Smooth muscle cell (in vitro differentiated cells): Measurements from ENCODE around the gene CCDC74B. TPM values are rescaled to one million over a fixed set of nuclear protein-coding genes. Genes with fewer than 3 reads are reported as not detected.
"Not testable (repeated sequence)": the region's sequence is repeated elsewhere in the genome, so short reads cannot be mapped to it uniquely, and the experiment has no call there.

Source experiments
- DNase-seq: peaks from one replicate; lab custom pipeline; 2025; ENCODE audit not compliant: unreplicated experiment; lab: John Stamatoyannopoulos, UW
- H2AFZ ChIP-seq: fragments of 200-600 bp; sonication (generic); 2 replicates; pipeline ENCODE4 v1.6.0; 2016; ENCODE audit warnings: antibody characterized with exemption, low read depth, mild to moderate bottlenecking
- H3F3A ChIP-seq: fragments of 200-600 bp; sonication (generic); 2 replicates; pipeline ENCODE4 v1.6.0; 2017; ENCODE audit warnings: antibody characterized with exemption, low read depth
- H3K27ac ChIP-seq: fragments of 200-600 bp; sonication (generic); 2 replicates; pipeline ENCODE4 v1.5.1; 2016; ENCODE audit warnings: low read depth, mild to moderate bottlenecking
- H3K27me3 ChIP-seq: fragments of 200-600 bp; sonication (generic); 2 replicates; pipeline ENCODE4 v1.6.1; 2016; ENCODE audit warnings: low read depth, mild to moderate bottlenecking
- H3K36me3 ChIP-seq: fragments of 200-600 bp; sonication (generic); 2 replicates; pipeline ENCODE4 v1.5.1; 2016; ENCODE audit warnings: low read depth
- H3K4me1 ChIP-seq: fragments of 200-600 bp; sonication (generic); 2 replicates; pipeline ENCODE4 v1.5.1; 2016; ENCODE audit warnings: low read depth
- H3K4me2 ChIP-seq: fragments of 200-600 bp; sonication (generic); 2 replicates; pipeline ENCODE4 v1.6.0; 2016; ENCODE audit warnings: mild to moderate bottlenecking
- H3K4me3 ChIP-seq: fragments of 200-600 bp; sonication (generic); 2 replicates; pipeline ENCODE4 v1.5.1; 2016; ENCODE audit warnings: mild to moderate bottlenecking
- H3K79me2 ChIP-seq: fragments of 200-600 bp; sonication (generic); 2 replicates; pipeline ENCODE4 v1.6.0; 2016; ENCODE audit warnings: low read depth, mild to moderate bottlenecking
- H3K9ac ChIP-seq: fragments of 200-600 bp; sonication (generic); 2 replicates; pipeline ENCODE4 v1.6.0; 2016; ENCODE audit warnings: low read depth
- H3K9me3 ChIP-seq: fragments of 200-600 bp; sonication (generic); replicated peaks from 2 replicates; pipeline ENCODE4 v1.5.1; 2016; ENCODE audit warnings: low read depth
- H4K20me1 ChIP-seq: fragments of 200-600 bp; sonication (generic); 2 replicates; pipeline ENCODE4 v1.6.0; 2016; ENCODE audit warnings: low read depth
- CTCF ChIP-seq: fragments of 200-600 bp; sonication (generic); IDR thresholded peaks from 2 replicates; pipeline ENCODE4 v1.5.1; 2017; ENCODE audit warnings: borderline replicate concordance, mild to moderate bottlenecking, antibody characterized with exemption; ENCODE audit not compliant: insufficient read depth, poor library complexity, severe bottlenecking
- WGBS: methylation state at CpG from one replicate; pipeline ENCODE4 v1.1.7; 2016; ENCODE audit warnings: low lambda C conversion rate; 5-methylcytosine and 5-hydroxymethylcytosine counted together
- polyA plus RNA-seq: library from polyadenylated mRNA; unstranded; fragments of >200 nt; fragmentation: Nextera tagmentation; extraction: Ambion mirVana; gene quantifications from 2 replicates; pipeline ENCODE4 v1.2.1, GENCODE V29; 2016
- total RNA-seq: library from RNA; depleted of rRNA; stranded (reverse); fragments of >200 nt; gene quantifications from 2 replicates; pipeline ENCODE4 v1.2.3, GENCODE V29; 2014

The CCDC74B gene
- total and polyA plus RNA-seq, 2 experiments from 2014 or later: 7.7 to 14.5 TPM

- H3K27ac ChIP-seq: no peak overlapping the region
- no peaks in the 10 kb centered on the region for H3K4me1 ChIP-seq
- H3K4me2 ChIP-seq: no peak overlapping the region
- H3K79me2 ChIP-seq: no peaks in the 10 kb centered on the region
- no peaks in the 10 kb centered on the region for H3K36me3 ChIP-seq
- no peak overlapping the region for H3K4me3 ChIP-seq
- no peaks in the 10 kb centered on the region for H3K9me3 ChIP-seq
- no peaks in the 10 kb centered on the region for H3K27me3 ChIP-seq
- H4K20me1 ChIP-seq: no peaks in the 10 kb centered on the region
- no peaks in the 10 kb centered on the region for H3F3A ChIP-seq
- no peak for DNase-seq
- WGBS: 97% methylated on average over 22 of the region's 25 CpGs
- H3K9ac ChIP-seq: no peak overlapping the region
- no peak overlapping the region for H2AFZ ChIP-seq
- TF ChIP-seq CTCF: no peak
Observed at GRCh38 chr2:130152816-130153595, 8.1 kb upstream of the CCDC74B start.

- H3K27me3 ChIP-seq, H3K4me1 ChIP-seq, H3K27ac ChIP-seq, H3K9me3 ChIP-seq, H4K20me1 ChIP-seq, H3K4me2 ChIP-seq, DNase-seq, H3F3A ChIP-seq, H3K9ac ChIP-seq, H3K36me3 ChIP-seq, H3K79me2 ChIP-seq, H3K4me3 ChIP-seq, H2AFZ ChIP-seq: not testable (repeated sequence)
- over 99% methylated on average over 27 of the region's 27 CpGs for WGBS
Observed at GRCh38 chr2:130152136-130152815, 7.4 kb upstream of the CCDC74B start.

GRCh38 chr2:130151145-130151512 lies 6.2 kb upstream of the CCDC74B start:
- H3K4me1 ChIP-seq, H3K79me2 ChIP-seq, H3K4me2 ChIP-seq, H3K27ac ChIP-seq, H3F3A ChIP-seq, DNase-seq, H3K9ac ChIP-seq, H3K27me3 ChIP-seq, H3K4me3 ChIP-seq, H2AFZ ChIP-seq, H3K9me3 ChIP-seq, H4K20me1 ChIP-seq, H3K36me3 ChIP-seq: not testable (repeated sequence)
- WGBS: 78% methylated on average over 5 of the region's 5 CpGs

- no peaks in the 10 kb centered on the region for H3K4me1 ChIP-seq
- no peak overlapping the region for H3K4me3 ChIP-seq
- TF ChIP-seq CTCF: no peak
- H3K9me3 ChIP-seq: no peaks in the 10 kb centered on the region
- no peaks in the 10 kb centered on the region for H4K20me1 ChIP-seq
- no peak overlapping the region for H2AFZ ChIP-seq
- no peak overlapping the region for H3K27ac ChIP-seq
- no peaks in the 10 kb centered on the region for H3K36me3 ChIP-seq
- no peaks in the 10 kb centered on the region for H3F3A ChIP-seq
- 94% methylated on average over 23 of the region's 23 CpGs for WGBS
- no peaks in the 10 kb centered on the region for H3K27me3 ChIP-seq
- H3K4me2 ChIP-seq: no peak overlapping the region
- no peaks in the 10 kb centered on the region for H3K79me2 ChIP-seq
- no peak overlapping the region for H3K9ac ChIP-seq
- no peak for DNase-seq
Observed at GRCh38 chr2:130150181-130151144, 5.6 kb upstream of the CCDC74B start.

- H3K4me2 ChIP-seq, H4K20me1 ChIP-seq, H2AFZ ChIP-seq: not testable (repeated sequence)
Observed at GRCh38 chr2:130148515-130148914, 3.6 kb upstream of the CCDC74B start.

GRCh38 chr2:130143266-130144039 lies 1.5 kb downstream of the CCDC74B start:
- not testable (repeated sequence) for DNase-seq, H3K4me1 ChIP-seq, H3F3A ChIP-seq, H3K27me3 ChIP-seq, H3K36me3 ChIP-seq, H4K20me1 ChIP-seq, H3K9me3 ChIP-seq, H2AFZ ChIP-seq, H3K9ac ChIP-seq, H3K79me2 ChIP-seq, H3K27ac ChIP-seq
- H3K4me3 ChIP-seq: peak overlapping the region; percentile 58
- WGBS: 55% methylated on average over 17 of the region's 28 CpGs
- peak overlapping the region; percentile 88 for H3K4me2 ChIP-seq

More at GRCh38 chr2:130148515-130148914, 3.6 kb upstream of the CCDC74B start:
- H3K79me2 ChIP-seq, H3K4me3 ChIP-seq, H3K9ac ChIP-seq, H3K36me3 ChIP-seq, DNase-seq, H3K27ac ChIP-seq, H3K9me3 ChIP-seq, H3K27me3 ChIP-seq, H3F3A ChIP-seq, H3K4me1 ChIP-seq: not testable (repeated sequence)
- WGBS: 88% methylated on average over 6 of the region's 6 CpGs
